ENCODE measurements around the gene CYP24A1.
"Not testable (repeated sequence)": the region's sequence is repeated elsewhere in the genome, so short reads cannot be mapped to it uniquely, and the experiment has no call there.

The CYP24A1 gene

GRCh38 chr20:54131675-54132611, 41.8 kb downstream of the CYP24A1 start:
- TF ChIP-seq CTCF (IDR thresholded peaks at IDR 0.05; ENCODE audit: low read depth, low read length, missing control alignments) = no peak

GRCh38 chr20:54131125-54131524, 42.7 kb downstream of the CYP24A1 start:
- H3K4me3 ChIP-seq (ENCODE audit: low read depth, low read length); in situ Hi-C loops (cut with HindIII; ENCODE audit: low sequenced_read_pairs); DNase-seq (ENCODE audit: low read depth): not testable (repeated sequence)

More at GRCh38 chr20:54131675-54132611, 41.8 kb downstream of the CYP24A1 start:
- no peak overlapping the region for H3K4me3 ChIP-seq (ENCODE audit: low read depth, low read length)
- DNase-seq (ENCODE audit: low read depth) = no peak
- in situ Hi-C loops (cut with HindIII; ENCODE audit: low sequenced_read_pairs) = no loop called here

- DNase-seq (ENCODE audit: low read depth) = no peak
- TF ChIP-seq CTCF (IDR thresholded peaks at IDR 0.05; ENCODE audit: low read depth, low read length, missing control alignments) = no peak
- in situ Hi-C loops (cut with HindIII; ENCODE audit: low sequenced_read_pairs) = no loop called here
- H3K4me3 ChIP-seq (ENCODE audit: low read depth, low read length) = no peak overlapping the region
Observed at GRCh38 chr20:54129350-54129749, 44.4 kb downstream of the CYP24A1 start.

- H3K4me3 ChIP-seq (ENCODE audit: low read depth, low read length) = no peak overlapping the region
- no peak for TF ChIP-seq CTCF (IDR thresholded peaks at IDR 0.05; ENCODE audit: low read depth, low read length, missing control alignments)
- no peak for DNase-seq (ENCODE audit: low read depth)
- in situ Hi-C loops (cut with HindIII; ENCODE audit: low sequenced_read_pairs) = no loop called here
Observed at GRCh38 chr20:54127855-54128574, 45.8 kb downstream of the CYP24A1 start.

- no peak for TF ChIP-seq CTCF (IDR thresholded peaks at IDR 0.05; ENCODE audit: low read depth, low read length, missing control alignments)
- DNase-seq (ENCODE audit: low read depth) = no peak
- H3K4me3 ChIP-seq (ENCODE audit: low read depth, low read length) = no peak overlapping the region
- in situ Hi-C loops (cut with HindIII; ENCODE audit: low sequenced_read_pairs) = no loop called here
Observed at GRCh38 chr20:54126806-54127655, 46.8 kb downstream of the CYP24A1 start.

GRCh38 chr20:54126328-54126727, 47.5 kb downstream of the CYP24A1 start:
- DNase-seq (ENCODE audit: low read depth); in situ Hi-C loops (cut with HindIII; ENCODE audit: low sequenced_read_pairs); H3K4me3 ChIP-seq (ENCODE audit: low read depth, low read length): not testable (repeated sequence)

GRCh38 chr20:54123587-54124180, 50.1 kb downstream of the CYP24A1 start:
- no peak overlapping the region for H3K4me3 ChIP-seq (ENCODE audit: low read depth, low read length)
- in situ Hi-C loops (cut with HindIII; ENCODE audit: low sequenced_read_pairs) = no loop called here
- TF ChIP-seq CTCF (IDR thresholded peaks at IDR 0.05; ENCODE audit: low read depth, low read length, missing control alignments) = no peak
- peak; percentile 77 for DNase-seq (ENCODE audit: low read depth)

All from astrocyte of the cerebellum (primary cell).